ENCODE data around the gene BRF1.

BRF1 gene

GRCh38 chr14:105206873-105207272 is 93.9 kb downstream of the BRF1 start:
- no peak overlapping the region for H3K9ac ChIP-seq (ENCODE audit: insufficient read length, low read depth)
- H3K9me3 ChIP-seq (ENCODE audit: insufficient read depth, low read length) = no peaks in the 10 kb centered on the region
- no peak for TF ChIP-seq YY1 (IDR thresholded peaks at IDR 0.05; ENCODE audit: insufficient read depth, insufficient read length)
- no peak for TF ChIP-seq ZNF274 (IDR thresholded peaks at IDR 0.05; ENCODE audit: low read depth, low read length)
- TF ChIP-seq SUZ12 (IDR thresholded peaks at IDR 0.05; ENCODE audit: extremely low read depth, insufficient read depth, insufficient read length) = no peak
- no peaks in the 10 kb centered on the region for H3K27me3 ChIP-seq (ENCODE audit: insufficient read depth, insufficient read length)
- peaks cover 13% of the 10 kb centered on the region for H3K36me3 ChIP-seq (ENCODE audit: insufficient read depth, insufficient read length, low read length)
- DNase-seq (ENCODE audit: low read depth, low spot score) = no peak
- no peak overlapping the region for H3K4me3 ChIP-seq (ENCODE audit: insufficient read length, low read depth)
- peaks cover 10% of the 10 kb centered on the region for H3K4me1 ChIP-seq (ENCODE audit: insufficient read depth, insufficient read length)

GRCh38 chr14:105205673-105206208 is 95.1 kb downstream of the BRF1 start:
- Histone ChIP-seq H3K9ac (ENCODE audit: insufficient read length, low read depth) (no peak overlapping the region), H3K36me3 (ENCODE audit: insufficient read depth, insufficient read length, low read length) (peaks cover 12% of the 10 kb centered on the region), H3K4me3 (ENCODE audit: insufficient read length, low read depth) (no peak overlapping the region), H3K27me3 (ENCODE audit: insufficient read depth, insufficient read length) (no peaks in the 10 kb centered on the region), H3K4me1 (ENCODE audit: insufficient read depth, insufficient read length) (peaks cover 17% of the 10 kb centered on the region), H3K9me3 (ENCODE audit: insufficient read depth, low read length) (no peaks in the 10 kb centered on the region)
- no peak for DNase-seq (ENCODE audit: low read depth, low spot score)
- TF ChIP-seq SUZ12 (IDR thresholded peaks at IDR 0.05; ENCODE audit: extremely low read depth, insufficient read depth, insufficient read length) (no peak), YY1 (IDR thresholded peaks at IDR 0.05; ENCODE audit: insufficient read depth, insufficient read length) (no peak), ZNF274 (IDR thresholded peaks at IDR 0.05; ENCODE audit: low read depth, low read length) (no peak)

DNA sequence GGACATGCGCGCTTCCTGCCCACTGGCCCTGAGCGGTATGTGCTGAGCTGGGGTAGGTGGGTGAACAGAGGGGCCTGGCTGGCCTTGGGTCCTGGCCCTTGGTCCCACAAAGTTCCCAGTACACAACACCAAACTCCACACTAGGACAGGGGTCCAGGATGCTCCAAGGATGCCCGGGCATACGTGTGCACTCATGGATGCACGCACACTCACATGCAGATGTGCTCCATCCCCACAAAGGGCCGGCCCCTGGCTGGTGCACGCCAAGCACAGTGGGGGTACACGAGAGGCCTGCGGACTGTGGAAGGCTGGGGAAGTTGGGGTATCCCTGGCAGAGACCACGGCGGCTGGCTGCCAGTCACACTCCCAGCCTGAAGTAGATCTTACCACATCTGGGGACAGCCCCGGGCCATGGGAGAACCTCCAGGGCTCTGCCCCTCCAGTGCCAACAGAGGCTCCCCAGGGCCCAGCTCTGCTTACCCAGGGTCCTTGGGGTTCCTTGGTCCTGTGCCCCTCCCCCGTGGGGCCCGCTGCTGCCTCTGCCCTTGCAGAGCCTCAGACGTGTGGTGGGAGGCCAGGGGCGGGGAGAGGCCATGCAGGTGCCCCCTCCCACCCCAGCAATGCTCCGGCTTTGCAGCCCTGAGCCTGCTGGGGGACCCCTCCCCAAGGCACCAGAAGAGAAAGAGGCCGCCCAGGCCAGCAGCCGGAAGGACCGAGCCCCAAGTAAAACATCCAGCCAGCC is 95.7 kb downstream of the BRF1 start:
- Histone ChIP-seq H3K36me3 (ENCODE audit: insufficient read depth, insufficient read length, low read length) (peaks cover 9% of the 10 kb centered on the region), H3K4me1 (ENCODE audit: insufficient read depth, insufficient read length) (peaks cover 17% of the 10 kb centered on the region), H3K27me3 (ENCODE audit: insufficient read depth, insufficient read length) (no peaks in the 10 kb centered on the region), H3K9me3 (ENCODE audit: insufficient read depth, low read length) (no peaks in the 10 kb centered on the region), H3K9ac (ENCODE audit: insufficient read length, low read depth) (no peak overlapping the region), H3K4me3 (ENCODE audit: insufficient read length, low read depth) (no peak overlapping the region)
- no peak for TF ChIP-seq YY1 (IDR thresholded peaks at IDR 0.05; ENCODE audit: insufficient read depth, insufficient read length)
- TF ChIP-seq SUZ12 (IDR thresholded peaks at IDR 0.05; ENCODE audit: extremely low read depth, insufficient read depth, insufficient read length) = no peak
- TF ChIP-seq ZNF274 (IDR thresholded peaks at IDR 0.05; ENCODE audit: low read depth, low read length) = no peak
- DNase-seq (ENCODE audit: low read depth, low spot score) = no peak

DNA sequence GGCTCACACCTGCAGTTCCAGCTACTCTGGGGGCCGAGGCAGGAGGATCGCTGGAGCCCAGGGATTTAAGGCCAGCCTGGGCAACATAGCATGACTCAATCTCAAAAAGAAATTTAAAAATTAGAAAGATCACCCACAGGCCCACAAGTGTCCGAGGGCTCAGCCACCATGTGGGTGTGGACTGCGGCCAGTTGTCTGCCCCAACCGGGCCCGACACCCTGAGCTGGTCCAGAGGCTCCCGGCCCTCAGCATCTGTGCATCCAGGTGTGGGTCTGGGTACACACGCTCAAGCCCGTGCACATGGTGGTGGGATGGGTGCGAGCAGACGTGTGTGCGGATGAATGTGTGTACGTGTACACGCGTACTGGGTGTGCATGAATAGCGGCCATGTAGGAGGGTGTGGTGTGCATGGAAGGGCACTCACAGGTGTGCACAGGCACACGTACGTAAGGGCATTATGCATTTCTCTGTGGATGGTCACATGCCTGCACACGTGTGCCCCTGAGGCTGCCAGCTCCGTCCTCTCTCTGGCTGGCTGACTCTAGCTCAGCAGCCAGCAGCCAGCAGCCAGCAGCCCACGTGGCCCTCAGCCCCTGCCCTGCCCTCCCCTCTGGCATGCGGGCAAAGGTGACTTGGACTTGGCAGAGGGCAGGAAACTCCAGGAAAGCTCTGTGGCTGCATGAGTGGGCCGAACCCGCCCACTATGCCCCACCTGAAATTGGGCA is 96.4 kb downstream of the BRF1 start:
- no peak for DNase-seq (ENCODE audit: low read depth, low spot score)

DNA sequence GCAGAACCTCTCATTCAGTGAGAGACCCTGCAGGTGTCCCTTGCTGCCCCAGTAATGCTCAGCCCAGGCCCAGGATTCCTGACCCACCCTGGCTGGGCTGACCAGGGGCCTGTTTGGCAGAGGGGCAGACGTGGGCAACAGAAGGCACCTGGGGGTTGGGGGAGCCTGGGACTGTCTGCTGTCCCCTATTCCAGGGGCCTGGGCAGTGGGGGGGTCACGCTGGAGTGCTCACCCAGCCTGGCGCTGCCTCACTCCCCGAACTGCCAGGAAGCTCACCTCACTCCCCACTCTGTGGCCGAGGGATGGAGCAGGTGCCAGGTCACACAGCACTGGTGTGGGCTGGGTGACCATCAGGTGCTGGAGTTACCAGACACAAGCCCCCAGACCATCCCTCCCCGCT is 97.1 kb downstream of the BRF1 start:
- Histone ChIP-seq H3K36me3 (ENCODE audit: insufficient read depth, insufficient read length, low read length) (no peaks in the 10 kb centered on the region), H3K4me3 (ENCODE audit: insufficient read length, low read depth) (no peak overlapping the region), H3K27me3 (ENCODE audit: insufficient read depth, insufficient read length) (peaks cover 10% of the 10 kb centered on the region), H3K9ac (ENCODE audit: insufficient read length, low read depth) (no peak overlapping the region), H3K9me3 (ENCODE audit: insufficient read depth, low read length) (no peaks in the 10 kb centered on the region), H3K4me1 (ENCODE audit: insufficient read depth, insufficient read length) (peaks cover 17% of the 10 kb centered on the region)
- TF ChIP-seq ZNF274 (IDR thresholded peaks at IDR 0.05; ENCODE audit: low read depth, low read length) (no peak), YY1 (IDR thresholded peaks at IDR 0.05; ENCODE audit: insufficient read depth, insufficient read length) (no peak), SUZ12 (IDR thresholded peaks at IDR 0.05; ENCODE audit: extremely low read depth, insufficient read depth, insufficient read length) (no peak)
- no peak for DNase-seq (ENCODE audit: low read depth, low spot score)

More for the DNA sequence above, 96.4 kb downstream of the BRF1 start:
- H3K36me3 ChIP-seq (ENCODE audit: insufficient read depth, insufficient read length, low read length) = peaks cover 1% of the 10 kb centered on the region
- TF ChIP-seq SUZ12 (IDR thresholded peaks at IDR 0.05; ENCODE audit: extremely low read depth, insufficient read depth, insufficient read length) = no peak
- no peaks in the 10 kb centered on the region for H3K9me3 ChIP-seq (ENCODE audit: insufficient read depth, low read length)
- no peak overlapping the region for H3K9ac ChIP-seq (ENCODE audit: insufficient read length, low read depth)
- no peak overlapping the region for H3K4me3 ChIP-seq (ENCODE audit: insufficient read length, low read depth)
- peaks cover 17% of the 10 kb centered on the region for H3K4me1 ChIP-seq (ENCODE audit: insufficient read depth, insufficient read length)
- H3K27me3 ChIP-seq (ENCODE audit: insufficient read depth, insufficient read length) = peaks cover 4% of the 10 kb centered on the region

DNA sequence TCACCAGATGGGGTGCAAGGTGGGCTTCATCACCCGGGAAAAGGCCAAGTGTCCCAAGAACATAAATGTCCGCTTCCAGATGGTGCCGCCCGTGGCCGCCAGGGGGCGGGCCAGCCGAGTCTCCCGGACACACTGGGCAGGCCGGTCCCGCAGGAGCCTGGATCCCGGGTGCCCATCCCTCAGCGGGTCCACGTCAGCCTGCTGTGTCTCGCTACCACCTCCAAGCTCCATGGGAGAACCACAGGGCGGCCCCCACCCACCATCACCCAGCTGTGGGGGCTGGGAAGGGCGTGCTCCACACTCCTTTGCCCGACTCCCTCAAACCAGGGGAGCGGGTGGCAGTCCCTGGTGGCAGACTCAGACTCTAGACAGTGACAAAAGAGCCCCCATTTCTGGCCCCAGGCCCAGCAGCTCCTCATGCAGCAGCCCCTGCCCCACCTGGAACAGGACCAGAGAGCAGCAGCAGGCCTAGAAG is 97.7 kb downstream of the BRF1 start:
- Histone ChIP-seq H3K4me1 (ENCODE audit: insufficient read depth, insufficient read length) (peaks cover 17% of the 10 kb centered on the region), H3K36me3 (ENCODE audit: insufficient read depth, insufficient read length, low read length) (no peaks in the 10 kb centered on the region), H3K27me3 (ENCODE audit: insufficient read depth, insufficient read length) (peaks cover 16% of the 10 kb centered on the region), H3K9me3 (ENCODE audit: insufficient read depth, low read length) (no peaks in the 10 kb centered on the region), H3K4me3 (ENCODE audit: insufficient read length, low read depth) (no peak overlapping the region), H3K9ac (ENCODE audit: insufficient read length, low read depth) (no peak overlapping the region)
- TF ChIP-seq ZNF274 (IDR thresholded peaks at IDR 0.05; ENCODE audit: low read depth, low read length) = no peak
- TF ChIP-seq YY1 (IDR thresholded peaks at IDR 0.05; ENCODE audit: insufficient read depth, insufficient read length) = no peak
- no peak for TF ChIP-seq SUZ12 (IDR thresholded peaks at IDR 0.05; ENCODE audit: extremely low read depth, insufficient read depth, insufficient read length)
- DNase-seq (ENCODE audit: low read depth, low spot score) = peak; percentile 28

- Histone ChIP-seq H3K4me3 (ENCODE audit: insufficient read length, low read depth) (no peak overlapping the region), H3K9me3 (ENCODE audit: insufficient read depth, low read length) (no peaks in the 10 kb centered on the region), H3K27me3 (ENCODE audit: insufficient read depth, insufficient read length) (peaks cover 26% of the 10 kb centered on the region), H3K36me3 (ENCODE audit: insufficient read depth, insufficient read length, low read length) (no peaks in the 10 kb centered on the region), H3K4me1 (ENCODE audit: insufficient read depth, insufficient read length) (peaks cover 13% of the 10 kb centered on the region), H3K9ac (ENCODE audit: insufficient read length, low read depth) (peak overlapping the region; percentile 50)
- no peak for TF ChIP-seq ZNF274 (IDR thresholded peaks at IDR 0.05; ENCODE audit: low read depth, low read length)
- no peak for TF ChIP-seq SUZ12 (IDR thresholded peaks at IDR 0.05; ENCODE audit: extremely low read depth, insufficient read depth, insufficient read length)
- no peak for TF ChIP-seq YY1 (IDR thresholded peaks at IDR 0.05; ENCODE audit: insufficient read depth, insufficient read length)
- DNase-seq (ENCODE audit: low read depth, low spot score) = no peak
Measured at GRCh38 chr14:105201925-105202513, 98.8 kb downstream of the BRF1 start.

All from NT2/D1 (cell line).